Choroid plexus epithelial cell (primary cell): ENCODE results near the gene TBC1D22A.

ENCODE experiments used
- DNase-seq: peaks from one replicate; pipeline ENCODE4 v3.0.0-alpha.2; 2010; ENCODE audit warnings: low read depth
- H3K4me3 ChIP-seq: 2 replicates; pipeline ENCODE4 v1.5.1; 2011; ENCODE audit warnings: low read depth, mild to moderate bottlenecking, control low read depth, low read length, moderate library complexity
- CTCF ChIP-seq: conservative IDR thresholded peaks from 2 replicates; pipeline ENCODE4 v1.5.1; 2011; ENCODE audit warnings: low read depth, mild to moderate bottlenecking, control low read depth, inconsistent platforms, low read length, moderate library complexity

TBC1D22A gene

GRCh38 chr22:47030881-47031627, 268.6 kb downstream of the TBC1D22A start:
- no peak for TF ChIP-seq CTCF

DNA sequence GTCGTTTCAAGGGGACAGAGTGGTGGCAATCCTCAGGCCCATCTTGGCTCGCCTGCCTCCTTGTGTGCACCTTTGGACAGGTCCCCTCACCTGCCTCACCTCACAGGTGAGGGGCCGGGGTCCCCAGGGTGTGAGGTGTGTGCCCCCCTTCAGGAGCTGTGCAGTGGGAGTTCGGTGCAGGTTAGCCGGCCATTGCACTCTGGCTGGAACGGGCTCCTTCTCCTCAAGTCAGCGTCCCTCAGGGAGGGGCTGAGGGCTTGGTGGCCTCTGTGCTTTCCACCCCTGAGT, 269.1 kb downstream of the TBC1D22A start:
- no peak overlapping the region for H3K4me3 ChIP-seq
- no peak for TF ChIP-seq CTCF
- DNase-seq, result no peak

More at GRCh38 chr22:47030881-47031627, 268.6 kb downstream of the TBC1D22A start:
- no peak overlapping the region for H3K4me3 ChIP-seq
- DNase-seq, result no peak

DNA sequence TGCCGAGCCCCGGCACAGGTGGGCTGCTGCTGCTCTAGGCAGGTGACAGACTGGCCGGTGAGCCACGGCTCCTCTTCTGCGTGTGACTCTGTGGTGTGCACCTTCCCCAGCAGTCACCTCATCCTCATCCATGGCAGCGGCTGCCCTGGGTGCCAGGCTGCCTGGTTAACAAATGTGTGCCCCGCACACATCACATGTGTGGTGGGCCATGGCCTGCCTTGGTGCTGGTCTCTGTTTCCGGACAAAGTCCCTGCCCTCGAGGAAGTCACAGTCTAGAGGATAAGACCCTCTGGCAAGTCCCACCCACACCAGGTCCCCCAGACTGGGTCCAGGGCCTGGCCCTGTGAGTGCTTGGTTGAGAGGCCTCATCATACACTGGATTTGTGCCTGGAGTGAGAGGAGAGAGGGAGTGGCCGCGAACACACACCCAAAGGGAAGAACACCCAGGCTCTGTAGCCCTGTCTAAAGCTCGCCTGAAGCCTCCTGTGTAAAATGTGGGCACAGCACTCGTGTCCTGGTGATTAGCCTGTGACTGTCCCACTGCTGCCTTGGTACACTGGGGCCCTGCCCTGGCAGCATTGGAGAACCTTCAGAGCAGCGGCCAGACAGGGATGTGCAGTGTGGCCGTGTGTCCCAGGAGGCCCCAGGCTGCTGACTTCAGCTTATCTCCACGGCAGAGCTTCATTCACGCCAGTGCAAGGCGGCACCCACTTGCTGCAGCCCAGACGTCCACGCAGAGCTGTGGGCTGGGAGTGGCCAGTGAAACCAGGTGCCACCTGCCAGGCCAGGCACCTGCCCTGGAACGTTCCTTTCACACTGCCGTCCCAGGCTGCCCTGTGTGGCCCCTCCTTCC, 269.9 kb downstream of the TBC1D22A start:
- TF ChIP-seq CTCF, result no peak
- no peak for DNase-seq
- no peak overlapping the region for H3K4me3 ChIP-seq

DNA sequence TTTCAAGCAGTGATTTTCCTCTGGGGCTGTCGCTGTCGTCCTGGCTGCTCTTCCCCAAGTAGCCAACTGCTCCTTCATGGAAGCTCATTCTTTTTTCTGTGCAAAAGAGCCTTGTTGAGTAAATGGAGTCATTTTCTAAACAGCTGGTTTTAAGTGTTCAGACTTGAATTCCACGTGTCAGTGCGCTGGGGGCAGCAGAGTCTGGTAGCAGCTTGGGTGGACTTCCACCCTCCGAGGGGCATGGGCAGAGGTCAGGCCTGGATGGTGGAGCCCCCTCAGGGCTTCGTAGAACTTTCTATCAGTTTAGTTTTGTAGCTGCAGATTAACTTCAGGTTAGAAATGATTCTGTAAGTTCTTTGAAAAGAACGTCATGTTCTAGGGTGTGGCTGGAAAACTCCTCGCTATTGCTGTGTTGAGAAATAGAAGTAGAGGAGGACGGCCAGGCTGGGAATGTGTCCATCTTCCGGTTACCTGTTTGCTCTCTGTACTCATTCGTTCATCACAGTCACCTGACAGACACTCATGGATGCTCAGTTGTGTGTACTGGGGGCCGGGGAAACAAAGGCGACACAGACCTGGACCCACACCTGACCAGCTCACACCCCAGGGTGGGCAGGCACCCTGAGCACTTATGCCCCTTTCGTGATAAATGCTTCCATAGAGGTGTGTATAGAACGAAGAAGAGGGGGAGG, 270.7 kb downstream of the TBC1D22A start:
- no peak for TF ChIP-seq CTCF
- no peak overlapping the region for H3K4me3 ChIP-seq
- no peak for DNase-seq

DNA sequence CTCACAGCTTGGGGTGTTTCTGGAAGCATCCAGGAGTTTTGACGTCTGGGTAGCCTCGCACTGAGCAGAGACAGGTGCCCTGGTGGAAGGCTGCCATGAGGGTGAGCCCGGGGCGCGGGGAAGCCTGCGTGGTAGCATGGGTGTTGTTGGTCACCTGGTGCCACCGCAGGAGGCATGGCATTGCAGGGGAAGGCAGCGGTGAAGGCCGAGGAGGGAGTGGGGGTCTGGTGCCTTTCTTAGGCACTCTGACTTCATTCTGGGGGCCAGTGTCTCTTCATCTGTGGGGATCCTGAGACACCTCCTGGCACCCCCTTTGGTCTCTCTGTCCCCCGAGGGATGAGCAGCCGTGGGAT, 271.2 kb downstream of the TBC1D22A start:
- no peak for TF ChIP-seq CTCF
- H3K4me3 ChIP-seq, result no peak overlapping the region
- DNase-seq, result no peak

- no peak overlapping the region for H3K4me3 ChIP-seq
- no peak for TF ChIP-seq CTCF
- DNase-seq, result no peak
These were observed 271.8 kb downstream of the TBC1D22A start for GRCh38 chr22:47034076-47034808.
